Measurements from ENCODE around the gene GSTK1.

Gene GSTK1

GRCh38 chr7:143280566-143280965 lies 17.3 kb downstream of the GSTK1 start:
- H2BK15ac ChIP-seq (ENCODE audit: low read length): no peak overlapping the region
- no peak overlapping the region for H3K9ac ChIP-seq (ENCODE audit: low read depth, low read length, poor library complexity)
- H3K14ac ChIP-seq (ENCODE audit: low read length): no peak overlapping the region
- H3K18ac ChIP-seq (ENCODE audit: low read length): no peak overlapping the region
- H3K79me1 ChIP-seq (ENCODE audit: low read depth, low read length): no peaks in the 10 kb centered on the region
- H3K4me3 ChIP-seq (ENCODE audit: low read length in 2 of 2): no peak overlapping the region
- no peak overlapping the region for H4K91ac ChIP-seq (ENCODE audit: low read depth, low read length, poor library complexity)
- no peak overlapping the region for H3K27ac ChIP-seq (replicated peaks; ENCODE audit: low read length)
- H3K23ac ChIP-seq (ENCODE audit: low read depth, low read length, poor library complexity): no peak overlapping the region
- H2BK120ac ChIP-seq (ENCODE audit: low read depth, low read length): no peak overlapping the region
- H3K4ac ChIP-seq (ENCODE audit: low read length): no peak overlapping the region
- H2AK5ac ChIP-seq (ENCODE audit: low read depth, low read length): no peak overlapping the region
- H4K8ac ChIP-seq (ENCODE audit: low read depth, low read length): no peak overlapping the region
- DNase-seq (ENCODE audit: low spot score): no peak
- H2BK12ac ChIP-seq (ENCODE audit: low read length): no peak overlapping the region
- peaks cover 12 to 14% of the 10 kb centered on the region in 2 donors for H3K4me1 ChIP-seq (ENCODE audit: control insufficient read depth in 2 of 2, insufficient read depth in 1 of 2, low read depth in 1 of 2, low read length in 2 of 2)
- H2BK5ac ChIP-seq (ENCODE audit: low read length): no peak overlapping the region
- no peaks in the 10 kb centered on the region for H3K36me3 ChIP-seq (replicated peaks in 1 of 2; ENCODE audit: control insufficient read depth in 2 of 2, insufficient read depth in 2 of 2, low read length in 2 of 2)
- no peak overlapping the region for H2AFZ ChIP-seq (ENCODE audit: low read length)
- no peaks in the 10 kb centered on the region for H3K9me3 ChIP-seq (replicated peaks in 1 of 2; ENCODE audit: control insufficient read depth in 2 of 2, insufficient read depth in 1 of 2, low read depth in 1 of 2, low read length in 2 of 2)
- H3K4me2 ChIP-seq (ENCODE audit: insufficient read depth, low read length, poor library complexity, severe bottlenecking): no peak overlapping the region
- H3K27me3 ChIP-seq (ENCODE audit: control insufficient read depth in 3 of 3, insufficient read depth in 3 of 3, low read depth in 1 of 3, low read length in 3 of 3): no peaks in the 10 kb centered on the region
- no CpG with 5 or more reads among the region's 2 CpGs for WGBS, 2 donors (ENCODE audit: extremely low coverage in 2 of 2, insufficient read length in 2 of 2, insufficient replicate concordance in 1 of 2)

GRCh38 chr7:143281529-143281928 lies 18.3 kb downstream of the GSTK1 start:
- no CpG with 5 or more reads among the region's 2 CpGs for whole genome bisulfite sequencing, 2 donors (ENCODE audit: extremely low coverage in 2 of 2, insufficient read length in 2 of 2, insufficient replicate concordance in 1 of 2)
- no peak overlapping the region for H2BK5ac ChIP-seq (ENCODE audit: low read length)
- no peak overlapping the region for H3K18ac ChIP-seq (ENCODE audit: low read length)
- H3K9me3 ChIP-seq (replicated peaks in 1 of 2; ENCODE audit: control insufficient read depth in 2 of 2, insufficient read depth in 1 of 2, low read depth in 1 of 2, low read length in 2 of 2): peaks cover 0 to under 1% of the 10 kb centered on the region in 2 donors
- no peak overlapping the region for H3K14ac ChIP-seq (ENCODE audit: low read length)
- H3K27ac ChIP-seq (replicated peaks; ENCODE audit: low read length): no peak overlapping the region
- no peak overlapping the region for H2BK15ac ChIP-seq (ENCODE audit: low read length)
- no peak overlapping the region for H3K4me3 ChIP-seq (ENCODE audit: low read length in 2 of 2)
- H3K4ac ChIP-seq (ENCODE audit: low read length): no peak overlapping the region
- no peaks in the 10 kb centered on the region for H3K36me3 ChIP-seq (replicated peaks in 1 of 2; ENCODE audit: control insufficient read depth in 2 of 2, insufficient read depth in 2 of 2, low read length in 2 of 2)
- no peak overlapping the region for H3K9ac ChIP-seq (ENCODE audit: low read depth, low read length, poor library complexity)
- no peak for DNase-seq (ENCODE audit: low spot score)
- no peak overlapping the region for H2AK5ac ChIP-seq (ENCODE audit: low read depth, low read length)
- H3K23ac ChIP-seq (ENCODE audit: low read depth, low read length, poor library complexity): no peak overlapping the region
- no peaks in the 10 kb centered on the region for H3K79me1 ChIP-seq (ENCODE audit: low read depth, low read length)
- no peak overlapping the region for H3K4me2 ChIP-seq (ENCODE audit: insufficient read depth, low read length, poor library complexity, severe bottlenecking)
- H3K27me3 ChIP-seq (ENCODE audit: control insufficient read depth in 3 of 3, insufficient read depth in 3 of 3, low read depth in 1 of 3, low read length in 3 of 3): no peaks in the 10 kb centered on the region
- no peak overlapping the region for H2BK12ac ChIP-seq (ENCODE audit: low read length)
- H2BK120ac ChIP-seq (ENCODE audit: low read depth, low read length): no peak overlapping the region
- peaks cover 12 to 18% of the 10 kb centered on the region in 2 donors for H3K4me1 ChIP-seq (ENCODE audit: control insufficient read depth in 2 of 2, insufficient read depth in 1 of 2, low read depth in 1 of 2, low read length in 2 of 2)
- no peak overlapping the region for H4K91ac ChIP-seq (ENCODE audit: low read depth, low read length, poor library complexity)
- no peak overlapping the region for H4K8ac ChIP-seq (ENCODE audit: low read depth, low read length)
- H2AFZ ChIP-seq (ENCODE audit: low read length): no peak overlapping the region

GRCh38 chr7:143282124-143282523 lies 18.9 kb downstream of the GSTK1 start:
- Histone ChIP-seq H4K8ac (ENCODE audit: low read depth, low read length) (no peak overlapping the region), H3K4me3 (ENCODE audit: low read length in 2 of 2) (no peak overlapping the region), H3K4me2 (ENCODE audit: insufficient read depth, low read length, poor library complexity, severe bottlenecking) (no peak overlapping the region), H3K4me1 (ENCODE audit: control insufficient read depth in 2 of 2, insufficient read depth in 1 of 2, low read depth in 1 of 2, low read length in 2 of 2) (peaks cover 12 to 18% of the 10 kb centered on the region in 2 donors), H2AK5ac (ENCODE audit: low read depth, low read length) (no peak overlapping the region), H2BK12ac (ENCODE audit: low read length) (no peak overlapping the region), H3K9me3 (replicated peaks in 1 of 2; ENCODE audit: control insufficient read depth in 2 of 2, insufficient read depth in 1 of 2, low read depth in 1 of 2, low read length in 2 of 2) (peaks cover 0 to 7% of the 10 kb centered on the region in 2 donors), H3K18ac (ENCODE audit: low read length) (no peak overlapping the region), H2AFZ (ENCODE audit: low read length) (no peak overlapping the region), H3K27me3 (ENCODE audit: control insufficient read depth in 3 of 3, insufficient read depth in 3 of 3, low read depth in 1 of 3, low read length in 3 of 3) (no peaks in the 10 kb centered on the region), H3K27ac (replicated peaks; ENCODE audit: low read length) (no peak overlapping the region), H2BK5ac (ENCODE audit: low read length) (no peak overlapping the region), H3K9ac (ENCODE audit: low read depth, low read length, poor library complexity) (no peak overlapping the region), H3K36me3 (replicated peaks in 1 of 2; ENCODE audit: control insufficient read depth in 2 of 2, insufficient read depth in 2 of 2, low read length in 2 of 2) (no peaks in the 10 kb centered on the region), H2BK120ac (ENCODE audit: low read depth, low read length) (no peak overlapping the region), H3K4ac (ENCODE audit: low read length) (no peak overlapping the region), H4K91ac (ENCODE audit: low read depth, low read length, poor library complexity) (no peak overlapping the region), H3K79me1 (ENCODE audit: low read depth, low read length) (no peaks in the 10 kb centered on the region), H3K14ac (ENCODE audit: low read length) (no peak overlapping the region), H3K23ac (ENCODE audit: low read depth, low read length, poor library complexity) (no peak overlapping the region), H2BK15ac (ENCODE audit: low read length) (no peak overlapping the region)
- DNase-seq (ENCODE audit: low spot score): no peak
- WGBS, 2 donors (ENCODE audit: extremely low coverage in 2 of 2, insufficient read length in 2 of 2, insufficient replicate concordance in 1 of 2): no CpG with 5 or more reads among the region's 8 CpGs

GRCh38 chr7:143283381-143283780 lies 20.1 kb downstream of the GSTK1 start:
- Histone ChIP-seq H3K79me1 (ENCODE audit: low read depth, low read length) (no peaks in the 10 kb centered on the region), H3K14ac (ENCODE audit: low read length) (no peak overlapping the region), H4K8ac (ENCODE audit: low read depth, low read length) (no peak overlapping the region), H3K36me3 (replicated peaks in 1 of 2; ENCODE audit: control insufficient read depth in 2 of 2, insufficient read depth in 2 of 2, low read length in 2 of 2) (peaks cover 0 to 2% of the 10 kb centered on the region in 2 donors), H3K4me2 (ENCODE audit: insufficient read depth, low read length, poor library complexity, severe bottlenecking) (no peak overlapping the region), H3K9ac (ENCODE audit: low read depth, low read length, poor library complexity) (no peak overlapping the region), H4K91ac (ENCODE audit: low read depth, low read length, poor library complexity) (no peak overlapping the region), H2AK5ac (ENCODE audit: low read depth, low read length) (no peak overlapping the region), H3K4me3 (ENCODE audit: low read length in 2 of 2) (no peak overlapping the region), H3K4me1 (ENCODE audit: control insufficient read depth in 2 of 2, insufficient read depth in 1 of 2, low read depth in 1 of 2, low read length in 2 of 2) (peaks cover 15 to 18% of the 10 kb centered on the region in 2 donors), H3K9me3 (replicated peaks in 1 of 2; ENCODE audit: control insufficient read depth in 2 of 2, insufficient read depth in 1 of 2, low read depth in 1 of 2, low read length in 2 of 2) (peaks cover 6 to 14% of the 10 kb centered on the region in 2 donors), H3K23ac (ENCODE audit: low read depth, low read length, poor library complexity) (no peak overlapping the region), H2AFZ (ENCODE audit: low read length) (peak overlapping the region; percentile 41), H3K4ac (ENCODE audit: low read length) (no peak overlapping the region), H2BK5ac (ENCODE audit: low read length) (no peak overlapping the region), H2BK120ac (ENCODE audit: low read depth, low read length) (no peak overlapping the region), H3K18ac (ENCODE audit: low read length) (no peak overlapping the region), H3K27ac (replicated peaks; ENCODE audit: low read length) (no peak overlapping the region), H2BK15ac (ENCODE audit: low read length) (no peak overlapping the region), H3K27me3 (ENCODE audit: control insufficient read depth in 3 of 3, insufficient read depth in 3 of 3, low read depth in 1 of 3, low read length in 3 of 3) (peaks cover 0 to 3% (median 0%) of the 10 kb centered on the region in 3 experiments), H2BK12ac (ENCODE audit: low read length) (no peak overlapping the region)
- 100% methylated on average over 1 of the region's 4 CpGs; no CpG with 5 or more reads in 1 of the 2 donors for WGBS, 2 donors (ENCODE audit: extremely low coverage in 2 of 2, insufficient read length in 2 of 2, insufficient replicate concordance in 1 of 2)
- no peak for DNase-seq (ENCODE audit: low spot score)
